ENCODE measurements around the gene NDUFV3.

GRCh38 chr21:42929969-42930368, 36.9 kb downstream of the NDUFV3 start:
- TF ChIP-seq, protein P1, sequence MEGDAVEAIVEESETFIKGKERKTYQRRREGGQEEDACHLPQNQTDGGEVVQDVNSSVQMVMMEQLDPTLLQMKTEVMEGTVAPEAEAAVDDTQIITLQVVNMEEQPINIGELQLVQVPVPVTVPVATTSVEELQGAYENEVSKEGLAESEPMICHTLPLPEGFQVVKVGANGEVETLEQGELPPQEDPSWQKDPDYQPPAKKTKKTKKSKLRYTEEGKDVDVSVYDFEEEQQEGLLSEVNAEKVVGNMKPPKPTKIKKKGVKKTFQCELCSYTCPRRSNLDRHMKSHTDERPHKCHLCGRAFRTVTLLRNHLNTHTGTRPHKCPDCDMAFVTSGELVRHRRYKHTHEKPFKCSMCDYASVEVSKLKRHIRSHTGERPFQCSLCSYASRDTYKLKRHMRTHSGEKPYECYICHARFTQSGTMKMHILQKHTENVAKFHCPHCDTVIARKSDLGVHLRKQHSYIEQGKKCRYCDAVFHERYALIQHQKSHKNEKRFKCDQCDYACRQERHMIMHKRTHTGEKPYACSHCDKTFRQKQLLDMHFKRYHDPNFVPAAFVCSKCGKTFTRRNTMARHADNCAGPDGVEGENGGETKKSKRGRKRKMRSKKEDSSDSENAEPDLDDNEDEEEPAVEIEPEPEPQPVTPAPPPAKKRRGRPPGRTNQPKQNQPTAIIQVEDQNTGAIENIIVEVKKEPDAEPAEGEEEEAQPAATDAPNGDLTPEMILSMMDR (IDR thresholded peaks at IDR 0.05; ENCODE audit: borderline replicate concordance, extremely low read depth, low read length, poor library complexity, severe bottlenecking) = no peak
- no peak for TF ChIP-seq EZH2 (IDR thresholded peaks at IDR 0.05; ENCODE audit: borderline replicate concordance, low read depth, low read length, severe bottlenecking)
